Chondrocyte (in vitro differentiated cells): Measurements from ENCODE around the gene EGR2. TPM values are rescaled to one million over a fixed set of nuclear protein-coding genes. Genes with fewer than 3 reads are reported as not detected.

ENCODE experiments used
- DNase-seq: peaks from one replicate; pipeline ENCODE4 v3.0.0; 2021; ENCODE audit warnings: mixed read lengths, low spot score
- H3K27ac Mint-ChIP-seq: one replicate; pipeline ENCODE4 v1.8.0; 2021; ENCODE audit warnings: mild to moderate bottlenecking, moderate library complexity, mixed read lengths; ENCODE audit not compliant: unreplicated experiment
- H3K27me3 Mint-ChIP-seq: 2 replicates; pipeline ENCODE4 v1.8.0; 2021; ENCODE audit warnings: low read depth, mixed read lengths
- H3K36me3 Mint-ChIP-seq: 2 replicates; pipeline ENCODE4 v1.8.0; 2021; ENCODE audit warnings: low read depth, mixed read lengths
- H3K4me1 Mint-ChIP-seq: 2 replicates; pipeline ENCODE4 v1.8.0; 2021; ENCODE audit warnings: low read depth, mild to moderate bottlenecking, mixed read lengths
- H3K4me3 Mint-ChIP-seq: one replicate; pipeline ENCODE4 v1.8.0; 2021; ENCODE audit warnings: mild to moderate bottlenecking, moderate library complexity, mixed read lengths; ENCODE audit not compliant: unreplicated experiment
- H3K9me3 Mint-ChIP-seq: 2 replicates; pipeline ENCODE4 v1.8.0; 2021; ENCODE audit warnings: low read depth, mixed read lengths
- total RNA-seq: library from RNA; stranded (reverse); gene quantifications from 3 replicates; pipeline ENCODE4 v1.2.1, GENCODE V29; 2021
- TF ChIP-seq, protein P1 (sequence below): fragments of 200-600 bp; sonication (generic); IDR thresholded peaks from 2 replicates; pipeline ENCODE4 v1.5.0; 2021; ENCODE audit warnings: antibody characterized with exemption, mild to moderate bottlenecking, moderate library complexity

The EGR2 gene
- total RNA-seq, 1 donor from 2014 or later: 11.7 TPM

DNA sequence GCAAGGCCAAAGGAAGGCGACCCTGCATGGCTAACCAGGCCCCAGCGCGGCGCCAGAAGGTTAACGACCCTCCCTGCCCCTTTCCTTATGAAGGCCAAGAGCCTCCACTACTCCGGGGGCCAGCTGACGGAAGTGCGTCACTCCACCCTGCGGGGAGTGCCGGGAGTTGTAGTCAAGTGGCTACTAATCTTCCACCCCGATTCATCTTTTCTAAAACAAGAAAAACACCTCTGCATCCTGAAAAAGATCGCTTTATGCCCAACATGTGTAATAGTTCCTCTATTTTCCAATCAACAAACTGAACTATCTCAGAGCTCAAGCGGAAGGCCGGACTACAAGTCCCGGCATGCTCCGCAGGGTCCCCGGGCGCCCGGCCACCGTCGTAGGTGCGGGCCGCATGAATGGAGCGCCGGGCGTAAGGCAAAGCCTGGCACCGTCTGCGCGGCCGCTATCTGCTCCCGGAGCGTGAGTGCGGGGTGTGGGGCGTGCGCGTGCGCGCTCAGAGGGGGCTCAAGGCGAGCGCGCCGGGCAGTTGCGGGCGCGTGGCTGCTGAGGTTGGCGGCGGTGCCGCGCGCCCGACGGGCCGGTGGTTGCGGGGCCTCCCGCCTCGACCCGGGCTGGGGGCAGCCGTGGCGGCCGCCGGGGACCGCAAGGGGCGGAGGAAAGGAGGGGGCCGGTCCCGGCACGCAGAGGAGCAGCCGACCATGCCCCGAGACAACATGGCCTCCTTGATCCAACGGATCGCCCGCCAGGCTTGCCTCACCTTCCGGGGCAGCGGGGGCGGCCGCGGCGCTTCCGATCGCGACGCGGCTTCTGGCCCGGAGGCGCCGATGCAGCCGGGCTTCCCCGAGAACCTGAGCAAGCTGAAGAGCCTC lies 11.6 kb downstream of the EGR2 start, which contains the start of gene ADO:
TSS of gene ADO (plus strand) at position 365 of the 875 bp plus-strand sequence. CDS start at position 705, 340 bp downstream.
- peak within 1 kb of the TSS; percentile 99 for H3K27ac Mint-ChIP-seq
- no peaks in the 10 kb centered on the region for H3K36me3 Mint-ChIP-seq
- H3K27me3 Mint-ChIP-seq: no peaks in the 10 kb centered on the region
- DNase-seq: peak; percentile 95
- no peaks in the 10 kb centered on the region for H3K9me3 Mint-ChIP-seq
- H3K4me3 Mint-ChIP-seq: peak within 1 kb of the TSS; percentile 90
- TF ChIP-seq, protein P1, sequence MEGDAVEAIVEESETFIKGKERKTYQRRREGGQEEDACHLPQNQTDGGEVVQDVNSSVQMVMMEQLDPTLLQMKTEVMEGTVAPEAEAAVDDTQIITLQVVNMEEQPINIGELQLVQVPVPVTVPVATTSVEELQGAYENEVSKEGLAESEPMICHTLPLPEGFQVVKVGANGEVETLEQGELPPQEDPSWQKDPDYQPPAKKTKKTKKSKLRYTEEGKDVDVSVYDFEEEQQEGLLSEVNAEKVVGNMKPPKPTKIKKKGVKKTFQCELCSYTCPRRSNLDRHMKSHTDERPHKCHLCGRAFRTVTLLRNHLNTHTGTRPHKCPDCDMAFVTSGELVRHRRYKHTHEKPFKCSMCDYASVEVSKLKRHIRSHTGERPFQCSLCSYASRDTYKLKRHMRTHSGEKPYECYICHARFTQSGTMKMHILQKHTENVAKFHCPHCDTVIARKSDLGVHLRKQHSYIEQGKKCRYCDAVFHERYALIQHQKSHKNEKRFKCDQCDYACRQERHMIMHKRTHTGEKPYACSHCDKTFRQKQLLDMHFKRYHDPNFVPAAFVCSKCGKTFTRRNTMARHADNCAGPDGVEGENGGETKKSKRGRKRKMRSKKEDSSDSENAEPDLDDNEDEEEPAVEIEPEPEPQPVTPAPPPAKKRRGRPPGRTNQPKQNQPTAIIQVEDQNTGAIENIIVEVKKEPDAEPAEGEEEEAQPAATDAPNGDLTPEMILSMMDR: no peak
- H3K4me1 Mint-ChIP-seq: peaks cover 37% of the 10 kb centered on the region

DNA sequence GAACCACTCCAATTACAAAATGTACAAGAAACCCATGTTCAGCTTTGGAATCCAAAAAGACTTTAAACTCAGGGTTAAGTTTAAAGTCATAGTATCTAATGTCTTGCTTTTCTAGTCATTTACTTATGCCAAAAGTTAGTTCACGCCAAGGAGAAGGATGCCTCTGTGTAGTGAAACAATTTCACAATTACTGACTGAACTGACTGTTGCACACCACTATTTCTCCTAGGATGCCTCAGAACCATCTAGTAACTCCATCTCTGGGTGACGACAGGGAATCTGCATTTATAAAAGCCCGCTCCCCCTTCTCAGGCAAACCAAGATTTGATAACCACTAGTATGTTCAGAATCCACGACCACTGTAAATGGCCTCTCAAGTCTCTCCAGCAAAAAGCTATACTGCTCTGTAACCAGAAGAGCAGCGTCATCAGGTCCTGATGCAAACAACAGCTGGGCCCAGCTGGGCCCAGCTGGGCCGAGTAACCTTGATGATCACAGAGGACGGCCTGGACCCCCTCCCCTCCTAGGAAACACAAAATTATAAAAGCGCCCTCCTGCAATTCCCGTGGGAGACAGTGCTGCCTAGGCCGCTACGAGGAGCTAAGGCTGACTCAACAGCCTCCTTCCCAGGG lies 12.3 kb downstream of the EGR2 start:
- DNase-seq: no peak
- peak overlapping the region; percentile 90 for H3K4me3 Mint-ChIP-seq
- no peaks in the 10 kb centered on the region for H3K27me3 Mint-ChIP-seq
- H3K27ac Mint-ChIP-seq: peak overlapping the region; percentile 99
- TF ChIP-seq, protein P1: peak; percentile 12
- no peaks in the 10 kb centered on the region for H3K9me3 Mint-ChIP-seq
- H3K4me1 Mint-ChIP-seq: peaks cover 37% of the 10 kb centered on the region
- H3K36me3 Mint-ChIP-seq: no peaks in the 10 kb centered on the region

DNA sequence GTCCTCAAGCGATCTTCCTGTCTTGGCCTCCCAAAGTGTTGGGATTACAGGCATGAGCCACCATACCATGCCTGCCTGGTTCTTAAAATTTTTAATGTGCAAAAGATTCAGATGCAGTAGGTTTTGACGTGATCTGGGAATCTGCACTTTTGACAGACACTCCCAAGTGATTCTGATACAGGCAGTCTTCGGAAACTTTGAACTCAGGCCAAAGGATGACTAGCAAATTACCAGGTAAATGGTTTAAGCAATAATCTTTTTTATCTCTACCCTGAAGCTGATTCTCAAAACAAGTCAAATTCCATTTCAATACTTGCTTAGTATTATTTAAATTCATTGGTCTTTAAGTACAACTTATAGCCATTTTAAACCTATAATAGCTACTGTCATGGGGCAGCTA lies 14.3 kb downstream of the EGR2 start:
- Mint-ChIP-seq H3K27ac (no peak overlapping the region), H3K9me3 (no peaks in the 10 kb centered on the region), H3K4me1 (peaks cover 17% of the 10 kb centered on the region), H3K36me3 (no peaks in the 10 kb centered on the region), H3K4me3 (no peak overlapping the region), H3K27me3 (no peaks in the 10 kb centered on the region)
- DNase-seq: no peak
- TF ChIP-seq, protein P1: no peak

DNA sequence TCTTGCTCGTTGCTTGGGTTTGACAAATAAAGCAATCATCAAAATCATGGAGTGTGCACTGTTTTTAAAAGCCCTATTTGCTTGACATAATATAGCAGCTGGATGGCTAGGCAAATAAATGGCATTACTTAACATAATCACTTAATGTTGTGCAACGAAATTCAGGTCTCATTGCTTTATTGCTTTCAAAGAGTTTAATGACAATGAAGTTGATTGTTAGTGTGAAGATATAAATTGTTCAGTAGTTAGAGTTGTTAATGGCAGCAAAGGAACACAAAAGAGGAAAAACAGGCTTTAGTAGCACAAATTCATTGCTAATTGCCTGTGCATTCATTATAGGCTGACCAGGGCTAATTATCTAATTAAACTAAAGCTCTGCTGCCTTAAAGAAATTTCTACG lies 19.3 kb downstream of the EGR2 start:
- no peak for DNase-seq
- TF ChIP-seq, protein P1: no peak
- H3K27ac Mint-ChIP-seq: no peak overlapping the region
- no peaks in the 10 kb centered on the region for H3K9me3 Mint-ChIP-seq
- no peaks in the 10 kb centered on the region for H3K36me3 Mint-ChIP-seq
- peaks cover 40% of the 10 kb centered on the region for H3K4me1 Mint-ChIP-seq
- no peaks in the 10 kb centered on the region for H3K27me3 Mint-ChIP-seq
- no peak overlapping the region for H3K4me3 Mint-ChIP-seq

DNA sequence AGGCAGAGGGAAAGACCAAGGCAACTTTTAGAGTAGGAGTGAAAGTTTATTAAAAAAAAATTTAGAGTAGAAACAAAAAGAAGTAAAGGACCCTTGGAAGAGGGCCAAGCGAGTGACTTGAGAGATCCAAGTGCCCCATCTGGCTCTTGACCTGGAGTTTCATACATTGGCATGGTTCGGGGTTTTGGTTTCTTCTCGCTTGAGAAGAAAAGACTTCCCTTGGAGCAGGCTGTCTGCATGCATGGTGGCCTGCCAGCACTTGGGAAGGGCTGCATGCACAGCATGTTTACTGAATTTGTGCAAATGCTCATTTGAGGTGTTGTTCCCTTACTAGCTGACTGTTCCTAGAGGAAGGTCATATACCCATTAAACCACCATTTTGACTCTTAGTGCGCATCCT lies 20.4 kb downstream of the EGR2 start:
- TF ChIP-seq, protein P1: no peak
- no peaks in the 10 kb centered on the region for H3K36me3 Mint-ChIP-seq

More for the DNA sequence above, 20.4 kb downstream of the EGR2 start:
- Mint-ChIP-seq H3K4me1 (peaks cover 51% of the 10 kb centered on the region), H3K27me3 (no peaks in the 10 kb centered on the region), H3K4me3 (no peak overlapping the region), H3K27ac (peak overlapping the region; percentile 7), H3K9me3 (no peaks in the 10 kb centered on the region)
- no peak for DNase-seq
